ENCODE results near the gene TRIM46. TPM values are rescaled to one million over a fixed set of nuclear protein-coding genes. Genes with fewer than 3 reads are reported as not detected.

TRIM46 gene
- total RNA-seq, 1 donor from 2014 or later = 0.35 TPM

DNA sequence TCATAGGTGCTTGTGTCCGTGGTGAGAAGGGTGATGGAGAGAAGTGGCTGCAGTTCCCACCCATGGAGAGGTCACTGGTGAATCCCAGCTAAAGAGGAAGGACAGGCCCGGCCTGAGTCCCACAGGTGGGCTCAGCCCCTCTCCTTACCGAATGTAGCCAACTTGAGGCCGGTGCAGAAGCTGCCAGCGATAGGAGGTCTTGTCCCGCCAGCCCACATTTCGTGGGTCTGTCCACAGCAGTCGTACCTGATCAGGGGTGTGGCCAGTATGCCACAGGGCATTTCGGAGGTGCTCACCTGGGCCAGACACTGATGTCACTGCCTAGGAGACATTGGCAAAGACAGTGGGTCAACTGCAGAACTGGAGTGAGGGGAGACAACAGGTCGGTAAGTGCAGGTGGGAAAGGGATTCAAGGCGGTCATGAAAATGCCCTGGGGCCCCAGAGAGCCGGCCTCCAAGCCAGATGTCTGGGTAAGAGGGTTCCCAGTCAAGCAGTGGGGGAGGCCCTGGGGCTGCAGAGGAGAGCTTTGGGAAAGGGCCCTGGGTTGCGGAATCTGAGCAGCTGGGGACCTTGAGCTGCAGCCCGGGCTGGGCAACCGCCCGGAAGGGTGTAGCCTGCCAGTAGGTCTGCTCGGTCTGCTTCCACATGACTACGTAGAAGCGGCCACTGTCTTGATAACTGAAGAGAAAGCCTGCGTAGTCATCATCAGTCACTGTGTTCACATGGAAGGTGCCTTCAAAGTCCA is 23.4 kb downstream of the TRIM46 start:
- no peak overlapping the region for H3K27ac ChIP-seq
- no peaks in the 10 kb centered on the region for H3K27me3 ChIP-seq (ENCODE audit: low read depth)
- ATAC-seq (no peak), DNase-seq (peak; percentile 37)
- intact Hi-C loops (cut with DNase I) = no loop called here
- H3K36me3 ChIP-seq = peaks cover 12% of the 10 kb centered on the region
- H3K4me3 ChIP-seq = no peak overlapping the region
- TF ChIP-seq, protein P1, sequence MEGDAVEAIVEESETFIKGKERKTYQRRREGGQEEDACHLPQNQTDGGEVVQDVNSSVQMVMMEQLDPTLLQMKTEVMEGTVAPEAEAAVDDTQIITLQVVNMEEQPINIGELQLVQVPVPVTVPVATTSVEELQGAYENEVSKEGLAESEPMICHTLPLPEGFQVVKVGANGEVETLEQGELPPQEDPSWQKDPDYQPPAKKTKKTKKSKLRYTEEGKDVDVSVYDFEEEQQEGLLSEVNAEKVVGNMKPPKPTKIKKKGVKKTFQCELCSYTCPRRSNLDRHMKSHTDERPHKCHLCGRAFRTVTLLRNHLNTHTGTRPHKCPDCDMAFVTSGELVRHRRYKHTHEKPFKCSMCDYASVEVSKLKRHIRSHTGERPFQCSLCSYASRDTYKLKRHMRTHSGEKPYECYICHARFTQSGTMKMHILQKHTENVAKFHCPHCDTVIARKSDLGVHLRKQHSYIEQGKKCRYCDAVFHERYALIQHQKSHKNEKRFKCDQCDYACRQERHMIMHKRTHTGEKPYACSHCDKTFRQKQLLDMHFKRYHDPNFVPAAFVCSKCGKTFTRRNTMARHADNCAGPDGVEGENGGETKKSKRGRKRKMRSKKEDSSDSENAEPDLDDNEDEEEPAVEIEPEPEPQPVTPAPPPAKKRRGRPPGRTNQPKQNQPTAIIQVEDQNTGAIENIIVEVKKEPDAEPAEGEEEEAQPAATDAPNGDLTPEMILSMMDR (IDR thresholded peaks at IDR 0.05) = no peak
- H3K9me3 ChIP-seq = no peaks in the 10 kb centered on the region
- peaks cover 26% of the 10 kb centered on the region for H3K4me1 ChIP-seq

DNA sequence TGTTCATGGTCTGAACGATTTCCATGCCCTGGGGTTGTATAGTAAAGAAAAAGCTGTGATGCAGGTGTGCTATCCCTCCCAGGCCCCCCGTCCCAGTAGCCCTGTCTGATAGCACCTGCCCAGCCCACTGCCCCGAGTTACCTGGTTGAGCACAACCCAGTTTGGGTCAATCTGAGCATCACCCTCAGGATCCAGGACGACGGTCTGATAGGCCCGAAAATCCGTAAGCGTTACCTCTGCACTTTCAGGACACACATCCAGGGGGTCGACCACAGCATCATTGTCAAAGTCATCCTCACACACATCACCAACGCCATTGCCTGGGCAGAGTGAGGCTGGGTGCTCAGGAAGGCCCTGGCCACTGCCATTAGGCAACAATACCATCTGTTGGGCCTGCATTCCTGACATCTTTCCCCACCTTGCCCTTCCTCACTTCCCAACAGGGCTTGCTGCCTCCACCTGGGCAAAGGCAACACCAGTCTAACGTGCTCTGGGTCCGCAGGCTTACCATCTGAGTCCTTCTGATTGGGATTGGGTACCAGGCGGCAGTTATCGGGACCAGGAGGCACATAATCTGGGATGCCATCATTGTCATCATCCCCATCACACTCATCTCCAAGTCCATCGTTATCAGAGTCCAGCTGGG is 24.4 kb downstream of the TRIM46 start:
- peaks cover 12% of the 10 kb centered on the region for H3K36me3 ChIP-seq
- H3K4me3 ChIP-seq = no peak overlapping the region
- TF ChIP-seq, protein P1 (IDR thresholded peaks at IDR 0.05) = no peak
- H3K4me1 ChIP-seq = peaks cover 21% of the 10 kb centered on the region
- no peaks in the 10 kb centered on the region for H3K9me3 ChIP-seq
- ATAC-seq (no peak), DNase-seq (no peak)
- intact Hi-C loops (cut with DNase I) = no loop called here
- no peak overlapping the region for H3K27ac ChIP-seq
- H3K27me3 ChIP-seq (ENCODE audit: low read depth) = no peaks in the 10 kb centered on the region

DNA sequence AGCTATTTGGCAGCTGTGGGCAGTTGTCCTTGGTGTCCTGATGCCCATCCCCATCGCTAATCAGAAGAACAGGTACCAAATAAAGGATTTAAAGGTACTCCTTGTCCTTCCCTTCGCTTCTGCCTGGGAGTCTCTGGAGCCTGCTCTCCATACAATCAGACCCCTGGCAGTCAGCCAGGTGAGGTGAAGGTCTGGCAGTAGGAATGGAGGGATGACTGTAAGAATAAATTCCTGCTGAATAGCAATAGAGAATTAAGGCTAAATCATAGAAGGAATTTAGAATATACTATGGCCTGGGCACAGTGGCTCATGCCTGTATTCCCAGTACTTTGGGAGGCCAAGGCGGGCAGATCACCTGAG is 24.9 kb downstream of the TRIM46 start:
- ATAC-seq = no peak

GRCh38 chr1:155199792-155200191 is 26.1 kb downstream of the TRIM46 start:
- TF ChIP-seq, protein P1 (IDR thresholded peaks at IDR 0.05) = no peak
- H3K4me3 ChIP-seq = no peak overlapping the region
- no peaks in the 10 kb centered on the region for H3K9me3 ChIP-seq
- H3K27me3 ChIP-seq (ENCODE audit: low read depth) = no peaks in the 10 kb centered on the region
- DNase-seq (no peak), ATAC-seq (no peak)
- no peak overlapping the region for H3K27ac ChIP-seq
- peaks cover 12% of the 10 kb centered on the region for H3K36me3 ChIP-seq
- peaks cover 6% of the 10 kb centered on the region for H3K4me1 ChIP-seq
- intact Hi-C loops (cut with DNase I) = no loop called here

More for the DNA sequence above, 24.9 kb downstream of the TRIM46 start:
- H3K4me1 ChIP-seq = peaks cover 17% of the 10 kb centered on the region
- no peak overlapping the region for H3K4me3 ChIP-seq
- peak; percentile 24 for DNase-seq
- no peak overlapping the region for H3K27ac ChIP-seq
- H3K36me3 ChIP-seq = peaks cover 12% of the 10 kb centered on the region
- intact Hi-C loops (cut with DNase I) = no loop called here
- no peaks in the 10 kb centered on the region for H3K9me3 ChIP-seq
- H3K27me3 ChIP-seq (ENCODE audit: low read depth) = no peaks in the 10 kb centered on the region
- TF ChIP-seq, protein P1 (IDR thresholded peaks at IDR 0.05) = no peak

- H3K4me3 ChIP-seq = no peak overlapping the region
- intact Hi-C loops (cut with DNase I) = no loop called here
- ATAC-seq = no peak
- no peak overlapping the region for H3K27ac ChIP-seq
- no peaks in the 10 kb centered on the region for H3K27me3 ChIP-seq (ENCODE audit: low read depth)
- TF ChIP-seq, protein P1 (IDR thresholded peaks at IDR 0.05) = no peak
- peaks cover 20% of the 10 kb centered on the region for H3K36me3 ChIP-seq
- H3K4me1 ChIP-seq = no peaks in the 10 kb centered on the region
- peak; percentile 39 for DNase-seq
- H3K9me3 ChIP-seq = no peaks in the 10 kb centered on the region
Observed at GRCh38 chr1:155200920-155201319, 27.3 kb downstream of the TRIM46 start.

Measured in lower lobe of right lung (tissue), 2 donors.